HCT116 (cell line): ENCODE results near the gene ST6GAL2. TPM values are rescaled to one million over a fixed set of nuclear protein-coding genes. Genes with fewer than 3 reads are reported as not detected.

ENCODE experiments used
- ATAC-seq: fragments of 200-7000 bp; cut with Tn5 transposase; 2 replicates; pipeline ENCODE4 v1.9.1; 2020; ENCODE audit warnings: mild to moderate bottlenecking, moderate library complexity
- BruUV-seq: library from RNA; stranded (reverse); fragments of 400-500 nt; replicated peaks from 2 replicates; lab custom pipeline; 2021; lab: Mats Ljungman, UMichigan
- CTCF ChIA-PET: fragments of 300-600 bp; sonication (Branson Sonifier 250); formaldehyde crosslinking; loops from one replicate; lab custom pipeline; 2021; ENCODE audit warnings: antibody characterized with exemption; lab: Charles Lee
- POLR2A ChIA-PET: fragments of 300-600, 350-600 bp; sonication (Branson Sonifier 250); formaldehyde crosslinking; loops from one replicate; lab custom pipeline; 2021; ENCODE audit warnings: antibody characterized with exemption; lab: Charles Lee
- RAD21 ChIA-PET, 2 experiments: fragments of 300-600 bp; sonication (Branson Sonifier 250); formaldehyde crosslinking; loops; one replicate each; lab custom pipeline; 2023; ENCODE audit warnings: low total read pairs in 2 of 2; ENCODE audit not compliant: uncharacterized antibody in 2 of 2, unreplicated experiment in 2 of 2, low non-redundant PET in 1 of 2; lab: Charles Lee
- DNase-seq: peaks from one replicate; pipeline ENCODE4 v3.0.0-alpha.2; 2010; ENCODE audit warnings: low read depth, low spot score
- H2AFZ ChIP-seq: fragments of 200-600 bp; shearing (Covaris generic), sonication (generic); 2 replicates; pipeline ENCODE4 v1.6.1; 2017; ENCODE audit warnings: low read depth, mixed run types, mixed read lengths, antibody characterized with exemption, low read length; ENCODE audit not compliant: poor library complexity, severe bottlenecking
- H3K27ac ChIP-seq: 2 replicates; pipeline ENCODE4 v1.5.1; 2012; ENCODE audit warnings: low read depth, low read length
- H3K27me3 ChIP-seq: fragments of 200-600 bp; sonication (generic); 2 replicates; pipeline ENCODE4 v1.6.1; 2016; ENCODE audit warnings: mixed run types, low read length, mixed read lengths; ENCODE audit not compliant: insufficient read depth
- H3K36me3 ChIP-seq, 2 experiments: fragments of 200-500 bp in 1 of 2; fragments of 200-600 bp in 1 of 2; sonication (Bioruptor generic) in 1 of 2; sonication (generic) in 1 of 2; 2 replicates each; pipeline versions ENCODE4 v1.5.1 to v1.6.1; 2014 to 2016; ENCODE audit warnings: low read length in 2 of 2, inconsistent platforms in 1 of 2, mixed read lengths in 1 of 2, mixed run types in 1 of 2; ENCODE audit not compliant: insufficient read depth in 2 of 2, control insufficient read depth in 1 of 2
- H3K4me1 ChIP-seq, 2 experiments: fragments of 200-600 bp in 1 of 2; sonication (generic) in 1 of 2; 2 replicates each; pipeline versions ENCODE4 v1.5.1 to v1.6.1; 2012 to 2017; ENCODE audit warnings: low read length in 2 of 2, inconsistent platforms in 1 of 2, mild to moderate bottlenecking in 1 of 2, mixed read lengths in 1 of 2, mixed run types in 1 of 2, moderate library complexity in 1 of 2; ENCODE audit not compliant: insufficient read depth in 2 of 2, control insufficient read depth in 1 of 2
- H3K4me2 ChIP-seq: fragments of 200-600 bp; sonication (generic); 2 replicates; pipeline ENCODE4 v1.6.1; 2017; ENCODE audit warnings: mixed run types, low read length, mixed read lengths
- H3K4me3 ChIP-seq, 2 experiments: fragments of 200-600 bp in 1 of 2; sonication (generic) in 1 of 2; replicated peaks in 1 of 2; 2 replicates each; pipeline ENCODE4 v1.5.1; 2011 to 2016; ENCODE audit warnings: low read length in 2 of 2, control low read depth in 1 of 2, low read depth in 1 of 2, mild to moderate bottlenecking in 1 of 2, mixed read lengths in 1 of 2, mixed run types in 1 of 2
- H3K79me2 ChIP-seq: fragments of 200-600 bp; sonication (generic); 2 replicates; pipeline ENCODE4 v1.6.1; 2017; ENCODE audit warnings: mild to moderate bottlenecking, mixed run types, low read length, moderate library complexity, mixed read lengths; ENCODE audit not compliant: insufficient read depth
- H3K9ac ChIP-seq: fragments of 200-600 bp; sonication (generic); 2 replicates; pipeline ENCODE4 v1.6.1; 2016; ENCODE audit warnings: low read length, mixed read lengths
- H3K9me2 ChIP-seq: fragments of 200-600 bp; sonication (generic), shearing (Covaris generic); 2 replicates; pipeline ENCODE4 v1.6.1; 2017; ENCODE audit warnings: mixed run types, mild to moderate bottlenecking, moderate library complexity; ENCODE audit not compliant: insufficient read depth
- H3K9me3 ChIP-seq, 2 experiments: fragments of 200-500 bp in 1 of 2; fragments of 200-600 bp in 1 of 2; sonication (Bioruptor generic) in 1 of 2; sonication (generic) in 1 of 2; 2 replicates each; pipeline ENCODE4 v1.6.1; 2014 to 2017; ENCODE audit warnings: low read length in 2 of 2, mixed read lengths in 2 of 2, inconsistent platforms in 1 of 2, low read depth in 1 of 2, mild to moderate bottlenecking in 1 of 2, mixed run types in 1 of 2, moderate library complexity in 1 of 2; ENCODE audit not compliant: control insufficient read depth in 1 of 2, insufficient read depth in 1 of 2
- H4K20me1 ChIP-seq: fragments of 200-600 bp; sonication (generic), shearing (Covaris generic); 2 replicates; pipeline ENCODE4 v1.6.1; 2017; ENCODE audit warnings: mixed run types, mild to moderate bottlenecking, moderate library complexity; ENCODE audit not compliant: insufficient read depth
- ATF3 ChIP-seq: IDR thresholded peaks from 2 replicates; pipeline ENCODE4 v1.6.1; 2012
- CBX3 ChIP-seq: IDR thresholded peaks from 2 replicates; pipeline ENCODE4 v1.6.1; 2012; ENCODE audit warnings: low read depth
- CEBPB ChIP-seq: IDR thresholded peaks from 2 replicates; pipeline ENCODE4 v1.6.1; 2012; ENCODE audit warnings: low read depth
- CTCF ChIP-seq, 3 experiments: fragments of 200-600 bp in 1 of 3; sonication (generic) in 1 of 3; IDR thresholded peaks in 2 of 3; conservative IDR thresholded peaks in 1 of 3; 2 replicates each; pipeline ENCODE4 v1.5.1; 2012 to 2017; ENCODE audit warnings: low read depth in 2 of 3, low read length in 2 of 3, antibody characterized with exemption in 1 of 3, borderline replicate concordance in 1 of 3, control low read depth in 1 of 3, mild to moderate bottlenecking in 1 of 3, mixed read lengths in 1 of 3, mixed run types in 1 of 3, moderate library complexity in 1 of 3; ENCODE audit not compliant: insufficient read depth in 1 of 3
- EGR1 ChIP-seq: IDR thresholded peaks from 2 replicates; pipeline ENCODE4 v1.6.1; 2012; ENCODE audit warnings: low read depth
- EZH2phosphoT487 ChIP-seq: fragments of 200-600 bp; IDR thresholded peaks from 2 replicates; pipeline ENCODE4 v1.6.1; 2018; ENCODE audit warnings: antibody characterized with exemption, borderline replicate concordance
- FOSL1 ChIP-seq: IDR thresholded peaks from 2 replicates; pipeline ENCODE4 v1.6.1; 2012; ENCODE audit warnings: low read depth
- JUND ChIP-seq: IDR thresholded peaks from 2 replicates; pipeline ENCODE4 v1.6.1; 2012
- MAX ChIP-seq: IDR thresholded peaks from 2 replicates; pipeline ENCODE4 v1.6.1; 2012
- POLR2A ChIP-seq: IDR thresholded peaks from 2 replicates; pipeline ENCODE4 v1.7.0; 2011; ENCODE audit warnings: borderline replicate concordance; ENCODE audit not compliant: insufficient read depth, insufficient read length; ENCODE audit errors: extremely low read depth
- POLR2AphosphoS5 ChIP-seq: IDR thresholded peaks from 2 replicates; pipeline ENCODE4 v1.6.1; 2011; ENCODE audit warnings: mild to moderate bottlenecking, low read depth, low read length, moderate library complexity
- RAD21 ChIP-seq: IDR thresholded peaks from 2 replicates; pipeline ENCODE4 v1.6.1; 2012; ENCODE audit warnings: low read depth, mild to moderate bottlenecking
- REST ChIP-seq: IDR thresholded peaks from 2 replicates; pipeline ENCODE4 v1.6.1; 2012; ENCODE audit warnings: low read depth
- SP1 ChIP-seq: IDR thresholded peaks from 2 replicates; pipeline ENCODE4 v1.6.1; 2012; ENCODE audit warnings: low read depth
- SRF ChIP-seq: IDR thresholded peaks from 2 replicates; pipeline ENCODE4 v1.6.1; 2012; ENCODE audit warnings: low read depth
- TCF7L2 ChIP-seq: IDR thresholded peaks from 2 replicates; pipeline ENCODE4 v1.7.0; 2011; ENCODE audit warnings: borderline replicate concordance, inconsistent platforms; ENCODE audit not compliant: insufficient read depth, insufficient read length; ENCODE audit errors: extremely low read depth
- YY1 ChIP-seq: IDR thresholded peaks from 2 replicates; pipeline ENCODE4 v1.6.1; 2011; ENCODE audit warnings: low read length, low read depth, moderate library complexity, mild to moderate bottlenecking; ENCODE audit not compliant: insufficient replicate concordance; ENCODE audit errors: extremely low read depth
- ZBTB33 ChIP-seq: IDR thresholded peaks from 2 replicates; pipeline ENCODE4 v1.6.1; 2011; ENCODE audit warnings: mild to moderate bottlenecking, low read length, moderate library complexity; ENCODE audit not compliant: insufficient replicate concordance; ENCODE audit errors: extremely low read depth
- ZFX ChIP-seq: fragments of 450-650 bp; IDR thresholded peaks from 2 replicates; pipeline ENCODE4 v1.6.1; 2017
- ZNF274 ChIP-seq: fragments of 200-500 bp; sonication (Bioruptor generic); IDR thresholded peaks from 2 replicates; pipeline ENCODE4 v1.6.1; 2014; ENCODE audit warnings: mild to moderate bottlenecking, low read depth, low read length, inconsistent platforms
- intact Hi-C: fragments of 100-400 bp; cut with micrococcal nuclease; formaldehyde crosslinking; loops from 2 replicates; pipeline ENCODE4 v1.10.0; 2022
- total RNA-seq: library from RNA; stranded (reverse); gene quantifications from one replicate; pipeline ENCODE4 v1.2.1, GENCODE V29; 2021; ENCODE audit not compliant: unreplicated experiment

The ST6GAL2 gene
- total RNA-seq, 1 experiment from 2014 or later, result not detected

- intact Hi-C loops, result no loop called here
Observed at GRCh38 chr2:106858810-106859209, 27.2 kb downstream of the ST6GAL2 start.

More at GRCh38 chr2:106858810-106859209, 27.2 kb downstream of the ST6GAL2 start:
- no peaks in the 10 kb centered on the region for H3K79me2 ChIP-seq
- TF ChIP-seq MAX (no peak), CTCF (IDR thresholded peaks at IDR 0.05 in 2 of 3, conservative IDR thresholded peaks at IDR 0.05 in 1 of 3; ENCODE audit: borderline replicate concordance in 1 of 3, insufficient read depth in 1 of 3, low read depth in 2 of 3, low read length in 2 of 3) (no peak), SRF (no peak), ZNF274 (no peak), SP1 (no peak), CBX3 (no peak), REST (no peak), YY1 (no peak), RAD21 (no peak), TCF7L2 (no peak), FOSL1 (no peak), ATF3 (no peak), POLR2AphosphoS5 (no peak), EGR1 (no peak), POLR2A (no peak), ZBTB33 (no peak), ZFX (no peak), CEBPB (no peak), EZH2phosphoT487 (no peak), JUND (no peak)
- peaks cover 0 to 7% of the 10 kb centered on the region in 2 experiments; a peak in 2 of 4 replicates for H3K9me3 ChIP-seq
- no TSS peak for BruUV-seq
- H3K4me1 ChIP-seq, result no peaks in the 10 kb centered on the region
- no peak overlapping the region for H3K27ac ChIP-seq
- ChIA-PET CTCF (no interaction called here), RAD21 (no interaction called here), POLR2A (no interaction called here)
- DNase-seq (no peak), ATAC-seq (no peak)
- H3K4me3 ChIP-seq, result no peak overlapping the region
- no peak overlapping the region for H3K4me2 ChIP-seq
- no peaks in the 10 kb centered on the region for H3K9me2 ChIP-seq
- no peak overlapping the region for H3K9ac ChIP-seq
- no peaks in the 10 kb centered on the region for H4K20me1 ChIP-seq
- H2AFZ ChIP-seq, result no peak overlapping the region
- H3K27me3 ChIP-seq, result no peaks in the 10 kb centered on the region
- no peaks in the 10 kb centered on the region for H3K36me3 ChIP-seq
